ENCODE measurements around the gene AGTR1.
"Not testable (repeated sequence)": the region's sequence is repeated elsewhere in the genome, so short reads cannot be mapped to it uniquely, and the experiment has no call there.

The AGTR1 gene

DNA sequence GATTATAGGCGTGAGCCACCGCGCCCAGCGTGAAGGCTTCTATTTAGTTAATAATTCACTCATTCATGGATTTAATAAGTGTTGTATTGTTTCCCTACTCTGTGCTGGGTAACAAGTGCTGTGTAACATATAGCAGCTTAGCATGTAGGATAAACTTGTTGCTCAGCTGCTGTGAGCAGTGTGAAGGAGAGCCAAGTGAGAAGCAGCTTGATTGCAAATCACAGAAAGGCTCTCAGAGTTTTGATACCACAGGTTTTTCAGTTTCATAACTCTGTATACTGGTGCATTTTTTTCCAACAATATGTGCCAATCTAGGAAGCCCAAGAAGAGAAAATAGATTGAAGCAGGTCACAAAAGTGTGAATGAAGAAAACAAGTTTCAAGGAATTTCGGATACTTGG lies 48.4 kb downstream of the AGTR1 start:
- DNase-seq (ENCODE audit: insufficient read length): no peak
- no peak for FAIRE-seq
- TF ChIP-seq TAF1 (IDR thresholded peaks at IDR 0.05; ENCODE audit: borderline replicate concordance, low read depth, low read length) (no peak), POLR2AphosphoS5 (IDR thresholded peaks at IDR 0.05; ENCODE audit: low read depth, low read length) (no peak), POLR2A (IDR thresholded peaks at IDR 0.05; ENCODE audit: low read depth, low read length) (no peak)

GRCh38 chr3:148748283-148748682 lies 50.6 kb downstream of the AGTR1 start:
- DNase-seq (ENCODE audit: insufficient read length): no peak
- FAIRE-seq: no peak
- TF ChIP-seq POLR2AphosphoS5 (IDR thresholded peaks at IDR 0.05; ENCODE audit: low read depth, low read length): no peak
- no peak for TF ChIP-seq POLR2A (IDR thresholded peaks at IDR 0.05; ENCODE audit: low read depth, low read length)
- no peak for TF ChIP-seq TAF1 (IDR thresholded peaks at IDR 0.05; ENCODE audit: borderline replicate concordance, low read depth, low read length)

DNA sequence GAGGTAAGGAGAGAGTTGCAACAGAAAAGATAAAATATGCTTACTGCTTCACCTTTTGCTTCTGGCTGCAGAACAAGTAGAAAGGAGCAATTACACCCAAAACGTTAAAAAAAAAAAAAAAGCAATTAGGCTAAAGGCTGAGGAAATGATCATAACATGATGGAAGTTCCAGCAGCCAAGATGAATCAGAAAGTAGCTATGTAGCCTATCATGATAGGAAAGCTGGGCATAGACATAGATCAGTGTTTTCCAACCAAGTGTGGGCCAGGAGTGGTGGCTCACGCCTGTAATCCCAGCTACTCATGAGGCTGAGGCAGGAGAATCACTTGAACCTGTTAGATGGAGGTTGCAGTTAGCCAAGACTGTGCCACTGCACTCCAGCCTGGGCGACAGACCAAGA lies 52.6 kb downstream of the AGTR1 start:
- DNase-seq (ENCODE audit: insufficient read length) (no peak), FAIRE-seq (no peak)
- no peak for TF ChIP-seq TAF1 (IDR thresholded peaks at IDR 0.05; ENCODE audit: borderline replicate concordance, low read depth, low read length)
- no peak for TF ChIP-seq POLR2AphosphoS5 (IDR thresholded peaks at IDR 0.05; ENCODE audit: low read depth, low read length)
- TF ChIP-seq POLR2A (IDR thresholded peaks at IDR 0.05; ENCODE audit: low read depth, low read length): no peak

GRCh38 chr3:148751461-148751860 lies 53.8 kb downstream of the AGTR1 start:
- FAIRE-seq: no peak
- TF ChIP-seq POLR2AphosphoS5 (IDR thresholded peaks at IDR 0.05; ENCODE audit: low read depth, low read length): no peak
- no peak for TF ChIP-seq POLR2A (IDR thresholded peaks at IDR 0.05; ENCODE audit: low read depth, low read length)
- TF ChIP-seq TAF1 (IDR thresholded peaks at IDR 0.05; ENCODE audit: borderline replicate concordance, low read depth, low read length): no peak
- DNase-seq (ENCODE audit: insufficient read length): no peak

GRCh38 chr3:148753385-148753784 lies 55.7 kb downstream of the AGTR1 start:
- DNase-seq (ENCODE audit: insufficient read length): not testable (repeated sequence)
- FAIRE-seq: peak; percentile 66

DNA sequence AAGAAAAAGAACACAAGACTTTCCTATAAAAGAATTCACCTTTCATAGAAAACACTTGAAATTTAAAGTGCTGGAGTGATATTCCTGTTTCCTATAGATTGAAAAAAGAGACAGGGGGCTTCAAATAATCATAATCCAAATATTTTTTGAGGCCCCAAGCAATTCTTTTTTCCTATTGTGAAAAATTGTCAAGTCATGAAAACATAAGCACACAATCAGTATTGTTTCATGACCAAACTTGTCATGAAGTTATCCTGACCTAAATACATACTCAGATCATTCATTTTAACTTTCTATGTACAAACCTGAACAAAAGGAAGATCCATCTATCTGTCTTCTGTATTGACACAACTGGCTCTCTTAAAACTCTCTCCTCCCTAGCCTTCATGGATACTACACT lies 57.9 kb downstream of the AGTR1 start:
- TF ChIP-seq TAF1 (IDR thresholded peaks at IDR 0.05; ENCODE audit: borderline replicate concordance, low read depth, low read length) (no peak), POLR2AphosphoS5 (IDR thresholded peaks at IDR 0.05; ENCODE audit: low read depth, low read length) (no peak), POLR2A (IDR thresholded peaks at IDR 0.05; ENCODE audit: low read depth, low read length) (no peak)
- FAIRE-seq: no peak
- DNase-seq (ENCODE audit: insufficient read length): no peak

DNA sequence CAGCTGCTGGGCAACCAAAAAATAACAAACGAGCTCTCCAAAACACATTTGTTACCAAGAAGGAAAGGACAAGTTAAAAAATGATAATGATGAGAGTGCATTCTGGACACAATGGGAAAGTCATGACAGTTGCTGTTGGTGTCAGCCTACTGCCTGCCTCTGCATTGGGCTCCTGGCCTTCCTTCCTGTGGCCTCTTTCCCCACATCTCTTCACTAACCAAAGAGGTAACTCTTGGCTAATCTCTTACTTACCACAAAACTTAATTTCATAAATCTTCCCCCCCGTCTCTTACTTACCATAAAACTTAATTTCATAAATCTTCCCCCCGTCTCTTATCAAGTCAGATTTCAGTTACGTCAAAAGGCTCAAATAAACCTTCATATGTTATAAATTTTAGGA lies 58.6 kb downstream of the AGTR1 start:
- DNase-seq (ENCODE audit: insufficient read length): no peak
- no peak for TF ChIP-seq POLR2AphosphoS5 (IDR thresholded peaks at IDR 0.05; ENCODE audit: low read depth, low read length)
- TF ChIP-seq POLR2A (IDR thresholded peaks at IDR 0.05; ENCODE audit: low read depth, low read length): no peak
- no peak for TF ChIP-seq TAF1 (IDR thresholded peaks at IDR 0.05; ENCODE audit: borderline replicate concordance, low read depth, low read length)
- FAIRE-seq: no peak

GRCh38 chr3:148757238-148758215 lies 59.8 kb downstream of the AGTR1 start:
- DNase-seq (ENCODE audit: insufficient read length): no peak
- TF ChIP-seq POLR2A (IDR thresholded peaks at IDR 0.05; ENCODE audit: low read depth, low read length) (no peak), TAF1 (IDR thresholded peaks at IDR 0.05; ENCODE audit: borderline replicate concordance, low read depth, low read length) (no peak), POLR2AphosphoS5 (IDR thresholded peaks at IDR 0.05; ENCODE audit: low read depth, low read length) (no peak)
- no peak for FAIRE-seq

DNA sequence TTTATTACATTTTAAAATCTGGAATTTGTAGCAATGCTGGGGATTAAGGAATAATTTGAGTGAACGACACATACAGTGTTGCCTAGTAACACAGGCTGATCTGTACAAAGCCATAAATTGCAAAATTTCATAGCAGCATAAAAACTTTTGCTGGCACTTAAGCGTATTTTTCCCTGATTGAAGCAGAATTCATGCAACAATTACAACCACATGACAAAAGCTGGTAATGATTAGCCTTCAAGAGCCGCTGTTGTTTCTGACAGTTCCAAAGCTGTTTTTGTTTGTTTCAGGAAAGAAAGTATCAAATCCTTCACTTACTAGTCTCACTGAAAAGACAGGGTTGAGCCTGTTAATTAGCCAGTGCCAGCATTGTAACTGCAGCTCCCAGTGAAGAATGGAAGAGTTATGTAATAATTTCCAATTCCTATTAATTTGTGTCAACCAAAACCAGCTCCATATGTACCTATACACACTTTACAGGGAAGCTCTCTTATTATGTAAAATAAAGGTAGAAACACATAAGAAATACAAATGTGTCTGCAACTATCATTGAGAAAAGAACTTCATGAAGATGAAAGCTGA lies 60.7 kb downstream of the AGTR1 start:
- FAIRE-seq (no peak), DNase-seq (ENCODE audit: insufficient read length) (no peak)
- no peak for TF ChIP-seq POLR2A (IDR thresholded peaks at IDR 0.05; ENCODE audit: low read depth, low read length)
- TF ChIP-seq TAF1 (IDR thresholded peaks at IDR 0.05; ENCODE audit: borderline replicate concordance, low read depth, low read length): no peak
- TF ChIP-seq POLR2AphosphoS5 (IDR thresholded peaks at IDR 0.05; ENCODE audit: low read depth, low read length): no peak

DNA sequence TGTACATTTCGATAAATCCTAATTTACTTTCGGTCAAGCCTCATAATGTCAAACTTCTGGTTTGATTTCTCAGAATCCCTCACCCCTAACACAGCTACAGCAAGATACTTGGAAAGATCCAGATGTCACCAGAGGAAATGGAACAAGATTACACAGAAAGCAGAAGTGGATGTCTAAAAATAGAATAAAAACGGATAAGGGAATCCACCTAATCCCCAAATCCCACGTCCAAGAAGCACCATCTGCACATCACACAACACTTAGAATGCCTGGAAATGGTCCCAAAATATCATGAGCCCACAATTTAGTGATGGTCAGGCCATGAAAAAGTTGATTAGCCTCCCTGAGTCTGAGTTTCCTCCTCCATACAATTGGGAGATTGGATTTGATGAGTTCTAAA lies 61.7 kb downstream of the AGTR1 start:
- DNase-seq (ENCODE audit: insufficient read length) (no peak), FAIRE-seq (no peak)
- TF ChIP-seq POLR2AphosphoS5 (IDR thresholded peaks at IDR 0.05; ENCODE audit: low read depth, low read length): no peak
- TF ChIP-seq POLR2A (IDR thresholded peaks at IDR 0.05; ENCODE audit: low read depth, low read length): no peak
- TF ChIP-seq TAF1 (IDR thresholded peaks at IDR 0.05; ENCODE audit: borderline replicate concordance, low read depth, low read length): no peak

GRCh38 chr3:148763156-148763680 lies 65.5 kb downstream of the AGTR1 start:
- DNase-seq (ENCODE audit: insufficient read length) (no peak), FAIRE-seq (no peak)
- TF ChIP-seq TAF1 (IDR thresholded peaks at IDR 0.05; ENCODE audit: borderline replicate concordance, low read depth, low read length) (no peak), POLR2AphosphoS5 (IDR thresholded peaks at IDR 0.05; ENCODE audit: low read depth, low read length) (no peak), POLR2A (IDR thresholded peaks at IDR 0.05; ENCODE audit: low read depth, low read length) (no peak)

Measured in GM12892 (cell line).